HG02798 (cell line): Measurements from ENCODE around the gene PCBP1.
A peak's percentile ranks its signal among the peaks of the same experiment; 100 is the strongest.
"Not testable (repeated sequence)": the region's sequence is repeated elsewhere in the genome, so short reads cannot be mapped to it uniquely, and the experiment has no call there.

ENCODE experiments used
- ATAC-seq: cut with Tn5 transposase; IDR thresholded peaks from one replicate; pipeline ENCODE4 v1.9.1; 2021; ENCODE audit warnings: mild to moderate bottlenecking; ENCODE audit not compliant: unreplicated experiment, poor library complexity

Gene PCBP1

DNA sequence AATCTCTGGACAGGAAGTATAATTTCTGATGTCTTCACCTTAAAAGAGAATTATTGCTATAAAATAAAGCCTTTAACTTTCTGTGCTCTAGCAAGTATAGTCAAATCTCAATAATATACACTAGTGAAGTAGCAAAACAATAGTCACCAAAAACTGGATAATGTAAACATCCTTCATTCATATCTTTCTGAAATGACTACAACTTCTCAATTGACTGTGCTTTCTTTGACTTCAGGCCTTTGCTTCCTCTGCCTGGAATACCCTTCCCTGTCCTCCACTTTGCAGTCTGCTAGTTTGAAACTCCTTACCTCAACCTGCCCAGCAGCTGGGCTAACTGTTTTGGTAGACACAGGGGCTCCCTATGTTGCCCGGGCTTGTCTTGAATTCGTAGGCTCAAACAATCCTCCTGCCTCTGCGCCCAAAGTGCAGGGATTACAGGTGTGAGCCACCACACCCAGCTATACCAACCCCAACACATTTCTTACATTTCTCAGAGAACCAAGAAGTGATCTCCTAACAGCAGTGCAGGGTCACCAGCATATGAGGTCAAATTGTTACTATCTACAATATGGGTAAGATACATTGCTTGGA lies 6.6 kb upstream of the PCBP1 start:
- no peak for ATAC-seq

DNA sequence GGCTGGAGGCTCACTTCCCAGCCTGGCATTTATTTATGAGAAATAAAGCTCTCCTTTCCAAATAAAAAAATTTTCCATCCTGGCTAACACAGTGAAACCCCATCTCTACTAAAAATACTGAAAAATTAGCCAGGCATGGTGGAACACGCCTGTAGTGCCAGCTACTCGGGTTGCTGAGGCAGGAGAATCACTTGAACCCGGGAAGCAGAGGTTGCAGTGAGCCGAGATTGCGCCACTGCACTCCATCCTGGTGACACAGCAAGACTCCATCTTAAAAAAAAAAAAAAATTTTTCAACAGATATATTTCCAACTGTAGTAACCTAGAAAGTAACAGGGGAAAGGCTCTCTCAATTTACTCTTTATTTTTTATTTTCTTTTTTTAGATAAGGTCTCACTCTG lies 6.1 kb upstream of the PCBP1 start:
- ATAC-seq: no peak

DNA sequence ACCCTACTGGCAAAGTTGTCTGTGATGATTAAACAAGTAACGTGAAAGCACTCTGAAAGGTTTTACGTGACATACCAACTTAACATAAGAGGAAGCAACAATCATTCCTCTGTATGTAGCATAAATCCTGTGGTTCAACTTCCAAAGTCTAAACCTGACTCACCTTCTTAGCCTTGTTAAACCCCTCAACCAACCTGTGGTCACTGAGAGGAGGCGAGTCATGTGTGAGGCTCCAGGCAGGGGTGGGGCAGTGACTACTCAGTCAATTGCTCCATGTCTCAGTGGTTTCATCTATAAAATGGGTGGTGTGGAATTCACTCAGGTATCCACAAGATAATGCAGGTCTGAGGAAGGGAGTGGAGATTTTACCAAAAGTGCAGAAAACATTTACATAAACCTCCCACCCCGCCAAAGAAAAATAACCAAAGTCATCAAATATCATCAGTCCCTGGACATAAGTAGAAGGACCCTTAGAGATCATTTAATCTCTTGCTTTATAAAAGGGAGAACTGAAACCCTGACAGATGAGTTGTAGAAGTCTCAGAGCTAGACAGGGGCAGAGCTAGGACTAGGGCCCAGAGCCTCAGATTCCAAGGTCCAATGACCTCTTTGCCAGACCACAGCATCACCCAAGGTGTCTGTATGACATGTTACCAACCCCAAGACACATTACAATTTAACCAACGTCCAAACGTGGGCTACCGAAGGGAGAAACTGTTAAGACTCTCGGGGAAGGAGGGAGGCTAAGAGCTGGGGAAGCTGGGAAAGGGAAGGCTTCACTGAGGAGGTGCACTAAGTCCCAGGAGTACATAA lies 3.7 kb upstream of the PCBP1 start:
- ATAC-seq: peak; percentile 24

DNA sequence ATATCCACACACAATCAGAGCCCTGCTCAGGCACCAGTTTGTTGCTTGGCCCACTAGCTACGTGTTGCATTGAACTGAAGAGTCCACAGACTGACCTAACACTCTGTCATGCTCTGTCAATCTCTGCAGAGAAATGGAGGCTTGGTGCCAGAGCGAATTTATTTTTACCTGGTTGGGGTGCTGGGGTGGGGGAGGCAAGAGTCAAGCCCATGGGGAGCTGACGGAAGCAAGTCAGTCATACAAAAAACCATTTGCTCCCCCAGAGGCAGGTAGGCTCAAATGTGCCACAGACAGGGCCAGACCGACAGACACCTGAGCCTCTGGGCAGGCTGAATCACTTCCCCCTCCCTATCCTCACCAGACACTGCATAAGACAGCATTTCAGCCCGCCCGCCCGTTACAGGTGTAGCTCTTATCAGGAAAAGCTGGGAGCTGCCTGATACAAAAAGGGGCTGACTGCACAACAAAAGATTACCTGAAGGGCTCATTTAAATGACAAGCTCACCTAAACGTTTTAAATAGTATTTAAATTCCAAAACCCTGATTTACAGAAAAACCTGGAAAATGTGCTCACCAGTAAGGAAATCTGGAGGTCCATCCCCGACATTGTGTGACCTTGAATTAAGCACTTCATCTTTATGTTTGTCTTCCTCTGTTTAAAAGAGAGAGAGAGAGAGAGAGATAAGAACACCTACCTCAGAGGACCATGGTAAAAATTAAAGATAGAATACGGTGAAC lies 2.1 kb upstream of the PCBP1 start:
- no peak for ATAC-seq

DNA sequence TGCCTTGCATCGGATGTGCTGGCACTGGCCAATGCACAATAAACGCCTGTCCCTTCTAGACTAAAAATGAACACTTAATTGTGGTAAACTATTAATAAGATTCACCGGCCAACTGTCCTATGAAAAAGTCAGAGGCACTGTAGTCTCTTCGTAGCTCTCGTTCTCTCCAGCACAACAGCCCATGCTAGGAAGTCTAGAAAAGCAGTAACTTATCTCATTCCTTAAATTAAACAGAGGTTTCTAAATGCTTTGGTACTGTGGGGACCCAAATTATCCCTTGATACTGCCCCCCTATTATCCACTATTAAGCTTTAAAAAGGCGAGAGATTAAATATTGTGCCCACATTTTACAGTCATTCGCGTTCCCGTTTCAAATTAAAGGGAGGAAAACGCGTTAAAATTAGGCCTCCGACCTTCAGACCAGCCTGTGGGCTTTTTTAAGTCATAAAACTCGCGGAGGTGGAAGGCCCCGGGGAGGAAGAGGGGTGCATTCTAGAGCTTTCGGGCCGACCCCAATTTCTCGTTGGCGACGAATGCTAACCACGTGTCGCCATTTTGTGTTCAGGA lies 1.5 kb upstream of the PCBP1 start:
- no peak for ATAC-seq

DNA sequence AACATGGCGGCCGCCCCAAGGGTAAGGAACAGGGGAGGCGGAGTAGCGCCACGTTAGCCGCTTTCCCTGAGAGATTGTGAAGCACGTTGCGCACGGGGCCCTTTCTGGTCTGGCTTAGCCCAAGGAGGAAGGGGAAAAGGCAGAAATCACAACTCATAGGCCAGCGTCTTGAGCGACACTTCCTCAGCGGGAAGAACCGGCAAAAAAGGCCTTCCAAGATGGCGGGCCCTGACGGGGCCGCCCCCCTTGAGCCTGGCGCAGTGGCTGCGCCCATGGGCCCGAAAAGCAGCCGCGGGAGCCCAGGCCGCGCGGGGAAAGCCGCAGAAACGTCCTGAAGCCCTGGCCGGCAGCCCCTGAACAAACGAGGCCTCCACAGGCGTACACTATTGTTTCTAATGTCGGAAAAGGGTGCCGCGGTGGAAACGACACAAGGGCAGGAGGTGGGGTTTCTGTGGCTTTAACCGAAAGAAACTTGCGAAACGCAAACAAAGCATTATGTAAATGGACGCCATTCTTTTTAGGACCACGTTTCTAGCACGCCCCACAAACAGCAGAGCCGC lies 919 bp upstream of the PCBP1 start:
- ATAC-seq: peak; percentile 25

DNA sequence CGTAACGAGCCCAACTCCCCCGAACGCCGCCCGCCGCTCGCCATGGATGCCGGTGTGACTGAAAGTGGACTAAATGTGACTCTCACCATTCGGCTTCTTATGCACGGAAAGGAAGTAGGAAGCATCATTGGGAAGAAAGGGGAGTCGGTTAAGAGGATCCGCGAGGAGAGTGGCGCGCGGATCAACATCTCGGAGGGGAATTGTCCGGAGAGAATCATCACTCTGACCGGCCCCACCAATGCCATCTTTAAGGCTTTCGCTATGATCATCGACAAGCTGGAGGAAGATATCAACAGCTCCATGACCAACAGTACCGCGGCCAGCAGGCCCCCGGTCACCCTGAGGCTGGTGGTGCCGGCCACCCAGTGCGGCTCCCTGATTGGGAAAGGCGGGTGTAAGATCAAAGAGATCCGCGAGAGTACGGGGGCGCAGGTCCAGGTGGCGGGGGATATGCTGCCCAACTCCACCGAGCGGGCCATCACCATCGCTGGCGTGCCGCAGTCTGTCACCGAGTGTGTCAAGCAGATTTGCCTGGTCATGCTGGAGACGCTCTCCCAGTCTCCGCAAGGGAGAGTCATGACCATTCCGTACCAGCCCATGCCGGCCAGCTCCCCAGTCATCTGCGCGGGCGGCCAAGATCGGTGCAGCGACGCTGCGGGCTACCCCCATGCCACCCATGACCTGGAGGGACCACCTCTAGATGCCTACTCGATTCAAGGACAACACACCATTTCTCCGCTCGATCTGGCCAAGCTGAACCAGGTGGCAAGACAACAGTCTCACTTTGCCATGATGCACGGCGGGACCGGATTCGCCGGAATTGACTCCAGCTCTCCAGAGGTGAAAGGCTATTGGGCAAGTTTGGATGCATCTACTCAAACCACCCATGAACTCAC lies 673 bp downstream of the PCBP1 start:
- no peak for ATAC-seq

DNA sequence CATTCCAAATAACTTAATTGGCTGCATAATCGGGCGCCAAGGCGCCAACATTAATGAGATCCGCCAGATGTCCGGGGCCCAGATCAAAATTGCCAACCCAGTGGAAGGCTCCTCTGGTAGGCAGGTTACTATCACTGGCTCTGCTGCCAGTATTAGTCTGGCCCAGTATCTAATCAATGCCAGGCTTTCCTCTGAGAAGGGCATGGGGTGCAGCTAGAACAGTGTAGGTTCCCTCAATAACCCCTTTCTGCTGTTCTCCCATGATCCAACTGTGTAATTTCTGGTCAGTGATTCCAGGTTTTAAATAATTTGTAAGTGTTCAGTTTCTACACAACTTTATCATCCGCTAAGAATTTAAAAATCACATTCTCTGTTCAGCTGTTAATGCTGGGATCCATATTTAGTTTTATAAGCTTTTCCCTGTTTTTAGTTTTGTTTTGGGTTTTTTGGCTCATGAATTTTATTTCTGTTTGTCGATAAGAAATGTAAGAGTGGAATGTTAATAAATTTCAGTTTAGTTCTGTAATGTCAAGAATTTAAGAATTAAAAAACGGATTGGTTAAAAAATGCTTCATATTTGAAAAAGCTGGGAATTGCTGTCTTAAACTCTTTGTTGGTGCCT lies 1.4 kb downstream of the PCBP1 start:
- ATAC-seq: no peak

DNA sequence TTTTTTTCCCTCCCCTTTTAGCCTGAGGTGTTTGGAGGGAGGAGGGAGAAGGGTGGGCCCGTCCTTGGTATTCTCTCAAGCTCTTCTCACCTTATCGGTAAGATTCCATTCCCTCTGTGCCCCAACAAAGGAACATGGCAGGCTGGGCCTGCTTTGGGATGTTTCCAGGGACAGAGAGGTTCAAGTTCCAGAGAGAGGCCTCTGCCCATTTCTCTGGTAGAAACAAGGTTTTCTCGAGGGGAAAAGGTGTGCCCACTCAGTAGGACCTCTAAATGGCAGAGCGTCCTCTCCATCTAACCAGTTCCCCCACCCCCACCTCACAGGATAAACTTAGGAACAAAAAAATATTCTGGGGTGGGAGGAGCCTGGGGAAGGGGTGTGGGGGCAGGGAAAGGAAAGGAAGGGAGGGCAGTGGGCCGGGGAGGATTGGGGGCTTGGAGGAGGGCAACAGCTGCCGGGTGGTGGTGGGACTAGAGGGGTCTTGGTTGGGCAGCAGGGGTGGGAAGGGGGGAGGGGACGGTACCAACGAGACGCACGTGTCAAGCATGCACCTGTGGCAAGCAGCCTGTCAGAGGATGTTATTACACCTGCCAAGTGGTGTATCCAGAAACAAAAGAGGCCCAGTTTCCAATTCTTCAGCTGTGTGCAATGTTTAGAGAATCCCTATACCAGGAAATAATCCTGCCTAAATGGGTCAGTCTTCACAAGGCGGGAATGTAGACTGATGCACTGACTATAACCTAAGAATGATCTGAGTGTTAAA lies 2.1 kb downstream of the PCBP1 start:
- ATAC-seq: no peak

DNA sequence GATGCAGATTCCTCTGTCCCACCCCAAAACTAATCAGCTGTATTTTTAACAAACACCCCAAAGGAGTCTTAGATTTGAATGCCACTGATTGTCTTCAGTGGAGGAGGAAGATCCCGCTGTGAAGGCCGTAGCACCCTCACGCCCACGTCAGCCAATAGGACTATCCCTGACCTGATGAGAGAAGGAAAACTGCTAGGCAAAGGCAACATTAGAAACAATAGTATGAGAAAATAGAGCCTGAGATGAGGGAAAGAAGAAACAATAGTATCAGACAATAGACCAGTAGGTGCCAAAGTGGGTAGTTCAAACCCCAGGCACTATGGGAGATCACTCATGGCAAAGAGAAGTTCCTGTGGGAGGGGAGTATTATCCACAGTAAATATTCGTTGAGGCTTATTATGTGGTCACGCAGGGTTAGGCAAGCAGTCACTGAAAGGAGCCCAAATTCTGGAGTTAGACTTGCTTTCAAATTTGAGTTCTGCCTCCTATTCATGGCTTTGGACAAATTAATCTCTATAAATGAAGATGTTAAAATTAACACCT lies 2.8 kb downstream of the PCBP1 start:
- ATAC-seq: no peak

DNA sequence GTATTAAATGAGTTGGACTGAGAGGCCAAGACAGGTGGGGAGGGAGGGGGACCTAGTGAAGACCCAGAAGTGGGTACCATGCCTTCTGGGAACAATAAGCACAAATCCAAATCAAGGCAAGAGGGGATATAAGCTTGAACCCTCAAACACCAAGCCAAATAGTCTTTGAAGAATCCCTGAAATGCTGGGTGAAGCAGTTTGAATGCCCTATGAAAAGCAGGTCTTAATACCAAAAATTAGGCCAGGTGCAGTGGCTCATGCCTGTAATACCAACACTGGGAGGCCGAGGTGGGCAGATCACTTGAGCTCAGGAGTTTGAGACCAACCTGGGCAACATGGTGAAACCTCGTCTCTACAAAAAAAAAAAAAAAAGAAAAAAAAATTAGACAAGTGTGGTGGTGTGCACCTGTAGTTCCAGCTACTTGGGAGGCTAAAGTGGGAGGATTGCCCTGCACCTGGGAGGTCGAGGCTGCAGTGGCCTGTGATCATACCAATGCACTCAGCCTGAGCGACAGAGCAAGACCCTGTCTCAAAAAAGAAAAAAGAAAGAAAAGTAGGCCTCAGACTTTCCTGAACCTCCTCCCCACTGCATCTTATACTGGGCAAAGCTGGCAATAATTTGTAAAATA lies 3.5 kb downstream of the PCBP1 start:
- ATAC-seq: no peak

DNA sequence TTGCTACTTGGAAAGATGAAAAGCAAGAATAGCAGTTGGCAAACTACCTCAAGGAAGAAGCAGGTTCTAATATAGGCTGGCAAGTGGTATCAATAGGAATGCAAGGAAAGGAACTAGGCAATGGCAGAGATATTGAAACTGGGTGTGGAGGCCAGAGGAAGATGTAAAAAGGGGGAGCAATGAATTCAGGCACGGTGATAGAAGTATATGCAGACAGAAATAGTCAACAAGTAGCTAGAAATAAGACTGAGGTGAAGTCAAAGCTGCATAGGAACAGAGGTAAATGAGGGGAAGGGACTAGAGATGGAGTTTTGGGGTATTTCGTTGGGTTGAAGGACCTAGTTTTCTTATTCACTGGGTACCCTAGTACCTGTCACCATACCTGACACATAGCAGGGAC lies 4.1 kb downstream of the PCBP1 start:
- ATAC-seq: no peak

DNA sequence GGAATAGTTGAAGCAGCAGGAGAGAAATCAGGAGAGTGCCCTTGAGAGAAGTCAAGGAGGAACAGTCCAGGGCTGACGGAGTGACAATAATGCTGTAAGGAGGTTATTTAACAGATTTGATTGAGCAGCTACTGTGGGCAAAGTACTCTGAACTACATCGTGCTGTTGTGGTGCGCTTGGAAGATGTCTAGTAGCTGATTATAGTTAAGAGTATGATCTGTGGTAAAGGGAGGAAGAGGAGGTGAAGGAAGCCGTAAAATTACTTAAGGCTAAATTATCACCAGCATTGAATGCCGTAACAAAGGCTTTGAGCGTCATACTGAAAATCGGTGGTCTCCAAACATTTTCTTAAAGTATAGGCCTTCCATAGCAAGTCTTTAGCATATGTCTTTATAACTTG lies 4.5 kb downstream of the PCBP1 start:
- ATAC-seq: no peak

DNA sequence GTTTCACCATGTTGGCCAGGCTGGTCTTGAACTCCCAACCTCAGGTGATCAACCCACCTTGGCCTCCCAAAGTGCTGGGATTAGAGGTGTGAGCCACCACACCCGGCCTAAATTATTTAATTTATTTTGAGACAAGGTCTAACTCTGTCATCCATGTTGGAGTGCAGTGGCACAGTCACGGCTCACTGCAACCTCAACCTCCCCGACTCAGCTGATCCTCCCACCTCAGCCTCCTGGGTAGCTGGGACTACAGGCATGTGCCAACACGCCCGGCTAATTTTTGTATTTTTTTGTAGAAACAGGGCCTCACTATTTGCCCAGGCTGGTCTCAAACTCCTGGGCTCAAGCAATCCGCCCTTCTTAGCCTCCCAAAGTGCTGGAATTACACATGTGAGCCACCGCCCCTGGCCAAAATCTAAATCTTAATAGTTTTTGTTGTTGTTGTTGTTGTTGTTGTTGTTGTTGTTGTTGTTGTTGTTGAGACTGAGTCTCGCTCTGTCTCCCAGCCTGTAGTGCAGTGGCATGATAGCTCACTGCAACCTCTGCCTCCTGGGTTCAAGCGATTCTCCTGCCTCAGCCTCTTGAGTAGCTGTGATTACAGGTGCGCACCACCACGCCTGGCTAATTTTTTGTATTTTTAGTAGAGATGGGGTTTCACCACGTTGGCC lies 5.4 kb downstream of the PCBP1 start:
- not testable (repeated sequence) for ATAC-seq

DNA sequence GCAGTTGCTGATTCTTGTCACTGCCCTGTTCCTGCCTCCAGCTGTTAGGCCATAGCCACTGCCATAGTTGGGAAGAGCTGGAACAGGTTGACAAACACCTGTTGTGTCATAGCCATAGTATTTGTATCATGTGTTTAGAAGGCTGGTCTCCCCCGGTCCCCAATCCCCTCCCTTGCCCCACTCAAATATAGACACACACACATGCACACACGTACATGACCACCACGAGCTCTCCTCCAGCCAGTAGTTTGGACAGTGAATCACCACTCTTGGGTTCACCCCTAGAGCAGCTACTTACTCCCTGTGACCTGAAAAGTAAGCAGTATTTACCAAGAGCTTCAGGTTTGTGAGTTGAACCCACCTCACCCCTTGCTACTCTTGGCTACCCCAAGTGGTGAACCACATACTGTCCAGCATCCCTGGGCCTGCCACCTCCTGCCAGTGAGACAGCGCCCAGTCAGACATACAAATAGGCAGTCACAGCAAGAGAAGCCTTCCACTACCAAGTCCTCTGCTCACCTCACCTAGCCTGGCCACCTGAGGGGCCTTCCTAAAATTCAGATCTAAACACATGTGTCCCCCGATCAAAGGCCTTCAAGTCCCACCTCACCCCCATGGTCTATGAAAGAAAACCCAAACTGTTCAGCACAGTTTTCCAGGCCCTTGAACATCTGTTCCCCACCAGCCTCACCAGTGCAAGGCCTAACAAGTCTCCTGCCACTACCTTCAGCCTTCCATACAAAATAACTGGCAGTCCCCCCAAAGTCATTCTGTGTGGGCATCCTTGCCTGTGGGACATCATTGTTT lies 7.1 kb downstream of the PCBP1 start:
- ATAC-seq: no peak

DNA sequence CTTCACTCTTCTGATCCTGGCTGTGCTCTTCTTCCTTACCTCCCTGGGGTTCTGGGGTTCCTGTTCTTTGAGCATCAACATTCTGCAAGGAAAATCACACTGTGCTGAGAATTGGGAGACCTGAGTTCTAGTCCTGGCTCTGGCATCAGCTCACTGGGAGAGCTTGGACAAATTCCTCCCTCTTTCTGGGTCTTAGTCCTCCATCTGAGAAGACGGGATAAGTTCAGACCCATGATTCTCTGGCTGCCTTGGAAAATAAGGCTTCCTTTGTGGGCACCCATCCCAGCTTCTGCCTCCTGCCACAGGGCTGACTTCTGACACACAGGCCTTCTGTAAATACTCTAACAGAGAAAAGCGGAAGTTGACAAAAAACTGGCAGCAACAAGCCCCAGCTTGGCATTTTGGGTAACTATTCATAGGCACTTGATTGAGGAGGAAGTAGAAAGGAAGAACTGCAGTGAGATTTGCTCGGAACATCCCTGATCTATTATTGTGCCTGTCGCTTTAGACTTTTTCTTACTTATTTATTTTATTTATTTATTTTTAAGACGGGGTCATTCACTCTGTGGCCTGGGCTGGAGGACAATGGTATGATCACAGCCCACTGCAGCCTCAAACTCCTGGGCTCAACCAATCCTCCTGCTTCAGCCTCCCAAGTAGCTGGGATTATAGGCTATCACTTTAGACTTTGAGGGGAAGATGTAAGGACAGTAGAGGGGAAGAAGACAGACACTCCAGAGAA lies 7.9 kb downstream of the PCBP1 start:
- peak; percentile 65 for ATAC-seq
